H1 (cell line): ENCODE measurements around the gene ZNF358. TPM values are rescaled to one million over a fixed set of nuclear protein-coding genes. Genes with fewer than 3 reads are reported as not detected.

Source experiments
- CTCF ChIA-PET: fragments of 300-600 bp; sonication (Branson Sonifier 250); formaldehyde crosslinking; loops from one replicate; lab custom pipeline; 2021; ENCODE audit not compliant: partially characterized antibody; lab: Charles Lee
- POLR2A ChIA-PET: fragments of 300-600 bp; sonication (Branson Sonifier 250); formaldehyde crosslinking; loops from one replicate; lab custom pipeline; 2021; ENCODE audit warnings: inconsistent platforms; ENCODE audit not compliant: partially characterized antibody; lab: Charles Lee
- DNase-seq, 2 experiments: peaks; one replicate each; pipeline versions ENCODE4 v3.0.0 to v3.0.0-alpha.2; 2010 to 2022; ENCODE audit warnings: low spot score in 2 of 2, low read depth in 1 of 2, mixed read lengths in 1 of 2
- FAIRE-seq: peaks from 2 replicates; lab custom pipeline; 2011; peaks lifted over from hg19 to GRCh38; lab: Jason Lieb, UNC
- H2AFZ ChIP-seq: 2 replicates; pipeline ENCODE4 v1.8.1; 2012; ENCODE audit warnings: low read length, inconsistent platforms
- H2AK5ac ChIP-seq: 2 replicates; pipeline ENCODE4 v1.6.1; 2013; ENCODE audit warnings: low read depth, low read length
- H2BK120ac ChIP-seq: replicated peaks from 2 replicates; pipeline ENCODE3; 2013; ENCODE audit warnings: low read depth, low read length, inconsistent platforms
- H2BK12ac ChIP-seq: 2 replicates; pipeline ENCODE4 v1.6.1; 2013; ENCODE audit warnings: low read depth, low read length
- H2BK15ac ChIP-seq: 2 replicates; pipeline ENCODE4 v1.6.1; 2013; ENCODE audit warnings: low read length
- H2BK20ac ChIP-seq: 2 replicates; pipeline ENCODE4 v1.6.1; 2013; ENCODE audit warnings: low read length
- H2BK5ac ChIP-seq: 2 replicates; pipeline ENCODE4 v1.6.1; 2013; ENCODE audit warnings: low read depth, low read length
- H3K14ac ChIP-seq: 2 replicates; pipeline ENCODE4 v1.6.1; 2013; ENCODE audit warnings: inconsistent platforms; ENCODE audit not compliant: insufficient read length
- H3K18ac ChIP-seq: 2 replicates; pipeline ENCODE4 v1.6.1; 2013; ENCODE audit warnings: low read length; ENCODE audit errors: extremely low read depth
- H3K23ac ChIP-seq: 2 replicates; pipeline ENCODE4 v1.6.1; 2013; ENCODE audit warnings: inconsistent platforms; ENCODE audit not compliant: insufficient read length
- H3K23me2 ChIP-seq: 2 replicates; pipeline ENCODE4 v1.6.1; 2013; ENCODE audit warnings: low read depth, low read length
- H3K27ac ChIP-seq: 2 replicates; pipeline ENCODE4 v1.6.1; 2011; ENCODE audit warnings: low read depth, low read length, inconsistent platforms
- H3K27me3 ChIP-seq, 4 experiments: replicated peaks in 1 of 4; 1 replicate in 1 of 4; 2 replicates in 3 of 4; pipeline versions ENCODE4 v1.6.1 to v1.8.1; 2011 to 2013; ENCODE audit warnings: low read length in 3 of 4, mild to moderate bottlenecking in 3 of 4, inconsistent platforms in 2 of 4, mixed read lengths in 2 of 4, moderate library complexity in 1 of 4; ENCODE audit not compliant: control insufficient read depth in 3 of 4, insufficient read depth in 3 of 4; ENCODE audit errors: extremely low read depth in 1 of 4
- H3K36me3 ChIP-seq, 4 experiments: 2 replicates each; pipeline versions ENCODE4 v1.6.1 to v1.8.1; 2011 to 2013; ENCODE audit warnings: mild to moderate bottlenecking in 4 of 4, low read length in 3 of 4, moderate library complexity in 2 of 4, control low read depth in 1 of 4, inconsistent platforms in 1 of 4; ENCODE audit not compliant: insufficient read depth in 4 of 4, control insufficient read depth in 2 of 4
- H3K4ac ChIP-seq: replicated peaks from 2 replicates; pipeline ENCODE3; 2013; ENCODE audit warnings: low read length, low read depth, mixed read lengths, inconsistent platforms; ENCODE audit not compliant: insufficient read length
- H3K4me1 ChIP-seq, 4 experiments: replicated peaks in 1 of 4; 1 replicate in 1 of 4; 2 replicates in 3 of 4; pipeline versions ENCODE4 v1.6.1 to v1.8.1; 2011 to 2013; ENCODE audit warnings: low read length in 3 of 4, inconsistent platforms in 2 of 4, mixed read lengths in 1 of 4; ENCODE audit not compliant: insufficient read depth in 4 of 4, control insufficient read depth in 3 of 4
- H3K4me2 ChIP-seq, 2 experiments: 2 replicates each; pipeline versions ENCODE4 v1.6.1 to v1.8.1; 2011 to 2013; ENCODE audit warnings: low read depth in 2 of 2, low read length in 2 of 2, control low read depth in 1 of 2, inconsistent platforms in 1 of 2, mild to moderate bottlenecking in 1 of 2; ENCODE audit not compliant: insufficient read depth in 1 of 2
- H3K4me3 ChIP-seq, 4 experiments: fragments of 200-600, 300-600 bp in 1 of 4; sonication (generic), shearing (Covaris generic), sonication (Bioruptor Twin) in 1 of 4; 2 replicates each; pipeline versions ENCODE4 v1.5.1 to v1.8.1; 2011 to 2016; ENCODE audit warnings: low read length in 4 of 4, low read depth in 3 of 4, control low read depth in 2 of 4, inconsistent platforms in 2 of 4, mild to moderate bottlenecking in 2 of 4, mixed read lengths in 1 of 4, moderate library complexity in 1 of 4; ENCODE audit not compliant: insufficient read depth in 2 of 4; ENCODE audit errors: extremely low read depth in 1 of 4
- H3K56ac ChIP-seq: replicated peaks from 2 replicates; pipeline ENCODE3; 2013; ENCODE audit warnings: low read depth, mild to moderate bottlenecking, mixed read lengths, low read length, inconsistent platforms; ENCODE audit not compliant: insufficient read length
- H3K79me1 ChIP-seq: 2 replicates; pipeline ENCODE4 v1.6.1; 2013; ENCODE audit warnings: low read depth, low read length, control low read depth
- H3K79me2 ChIP-seq, 2 experiments: 2 replicates each; pipeline versions ENCODE4 v1.6.1 to v1.8.1; 2012 to 2013; ENCODE audit warnings: low read length in 2 of 2, mild to moderate bottlenecking in 2 of 2, inconsistent platforms in 1 of 2; ENCODE audit not compliant: insufficient read depth in 2 of 2, control insufficient read depth in 1 of 2
- H3K9ac ChIP-seq, 4 experiments: replicated peaks in 1 of 4; 1 replicate in 1 of 4; 2 replicates in 3 of 4; pipeline versions ENCODE4 v1.6.1 to v1.8.1; 2011 to 2013; ENCODE audit warnings: low read depth in 3 of 4, low read length in 3 of 4, control low read depth in 2 of 4, mild to moderate bottlenecking in 2 of 4, moderate library complexity in 2 of 4, inconsistent platforms in 1 of 4; ENCODE audit errors: extremely low read depth in 1 of 4
- H3K9me3 ChIP-seq, 2 experiments: 2 replicates each; pipeline versions ENCODE4 v1.6.1 to v1.8.1; 2012 to 2013; ENCODE audit warnings: mild to moderate bottlenecking in 2 of 2, moderate library complexity in 2 of 2, control low read depth in 1 of 2, inconsistent platforms in 1 of 2, low read depth in 1 of 2, low read length in 1 of 2, mixed read lengths in 1 of 2; ENCODE audit not compliant: insufficient read depth in 2 of 2
- H4K20me1 ChIP-seq, 2 experiments: replicated peaks in 1 of 2; 2 replicates each; pipeline versions ENCODE3 to v1.8.1; 2011 to 2013; ENCODE audit warnings: inconsistent platforms in 2 of 2, low read length in 2 of 2, mild to moderate bottlenecking in 1 of 2; ENCODE audit not compliant: insufficient read depth in 2 of 2, control insufficient read depth in 1 of 2
- H4K5ac ChIP-seq: 2 replicates; pipeline ENCODE4 v1.6.1; 2013; ENCODE audit warnings: low read length, low read depth, mixed read lengths, inconsistent platforms; ENCODE audit not compliant: insufficient read length
- H4K8ac ChIP-seq: 2 replicates; pipeline ENCODE4 v1.8.0; 2013; ENCODE audit warnings: mild to moderate bottlenecking, moderate library complexity, low read length, inconsistent platforms; ENCODE audit not compliant: insufficient read depth; ENCODE audit errors: extremely low read depth
- H4K91ac ChIP-seq: replicated peaks from 2 replicates; pipeline ENCODE3; 2013; ENCODE audit warnings: low read length, mixed read lengths, inconsistent platforms; ENCODE audit not compliant: insufficient read length
- CBX5 ChIP-seq: fragments of 300-800, 300-1000 bp; sonication (generic); IDR thresholded peaks from 2 replicates; pipeline ENCODE4 v1.7.1; 2016; ENCODE audit warnings: antibody characterized with exemption, low read length, low read depth
- GABPA ChIP-seq: IDR thresholded peaks from 2 replicates; pipeline ENCODE4 v1.6.1; 2011; ENCODE audit warnings: mild to moderate bottlenecking, low read length, moderate library complexity, borderline replicate concordance; ENCODE audit not compliant: insufficient read depth
- POLR2AphosphoS5 ChIP-seq: IDR thresholded peaks from 2 replicates; pipeline ENCODE4 v1.6.1; 2011; ENCODE audit warnings: low read depth, low read length
- SIRT6 ChIP-seq: IDR thresholded peaks from one replicate; pipeline ENCODE4 v1.7.1; 2012; ENCODE audit warnings: low read length, inconsistent platforms
- TAF7 ChIP-seq: optimal IDR thresholded peaks from 2 replicates; pipeline ENCODE3; 2011; ENCODE audit warnings: low read depth, mild to moderate bottlenecking, inconsistent platforms, low read length, moderate library complexity, borderline replicate concordance
- whole genome bisulfite sequencing, 2 experiments: shearing (Covaris generic) in 1 of 2; methylation state at CpG; one replicate each; pipeline versions ENCODE4 v1.1.6 to v1.1.7; 2013 to 2015; ENCODE audit warnings: low lambda C conversion rate in 2 of 2, mixed read lengths in 2 of 2, inconsistent platforms in 1 of 2, low coverage in 1 of 2, missing lambda C conversion rate in 1 of 2; ENCODE audit not compliant: insufficient replicate concordance in 2 of 2, insufficient coverage in 1 of 2, insufficient read length in 1 of 2; ENCODE audit errors: extremely low coverage in 1 of 2, missing lambda C conversion rate in 1 of 2; 5-methylcytosine and 5-hydroxymethylcytosine counted together
- polyA plus RNA-seq, 7 experiments: library from polyadenylated mRNA; depleted of rRNA in 3 of 7; stranded (reverse) in 5 of 7; unstranded in 2 of 7; fragments of >200 nt in 5 of 7; fragments of 200-250 nt in 2 of 7; gene quantifications; 1 replicate in 5 of 7; 2 replicates in 1 of 7; 4 replicates in 1 of 7; pipeline versions ENCODE4 v1.2.1 to v1.2.3, GENCODE V29; 2011 to 2013; ENCODE audit warnings: missing spikeins in 2 of 7, mixed read lengths in 2 of 7
- total RNA-seq: library from RNA; stranded (reverse); fragmentation: NEBNext Ultra II Directional; extraction: Animal tissue kit (Norgen Biotek cat#: 25700); gene quantifications from 2 replicates; pipeline ENCODE4 v1.2.1, GENCODE V29; 2021

ZNF358 gene
- total and polyA plus RNA-seq, 2 of the 8 experiments (the other 6 are each of a cell fraction or from before 2014, with no cell fraction given): 40.0 to 60.3 TPM

GRCh38 chr19:7471696-7472615 is 43.9 kb upstream of the ZNF358 start:
- no peak overlapping the region for H3K9ac ChIP-seq
- no peak overlapping the region for H3K4me3 ChIP-seq
- H4K8ac ChIP-seq: no peak overlapping the region
- 91% methylated on average over 42 of the region's 42 CpGs; no CpG with 5 or more reads in 1 of the 2 experiments for WGBS, 2 experiments
- no peak overlapping the region for H2BK120ac ChIP-seq
- H3K79me1 ChIP-seq: no peaks in the 10 kb centered on the region
- FAIRE-seq: no peak
- no peaks in the 10 kb centered on the region for H3K79me2 ChIP-seq
- H3K27me3 ChIP-seq: no peaks in the 10 kb centered on the region
- ChIA-PET CTCF (interaction anchor here (0.7 to 3.2 kb wide), 4 partner anchors 10 to 25 kb away, joined by 3 to 11 read pairs (median 4); a partner anchor contains a TSS), POLR2A (interaction anchor here (0.8 to 1.3 kb wide), 2 partner anchors 11 to 29 kb away, joined by 3 read pairs; no protein-coding TSS in a partner anchor)
- H3K23ac ChIP-seq: no peak overlapping the region
- H2BK12ac ChIP-seq: no peak overlapping the region
- H2BK15ac ChIP-seq: no peak overlapping the region
- peaks cover 0 to 19% (median 6%) of the 10 kb centered on the region in 4 experiments; a peak in 4 of 8 replicates for H3K36me3 ChIP-seq
- H3K27ac ChIP-seq: no peak overlapping the region
- no peak overlapping the region for H2AK5ac ChIP-seq
- no peak overlapping the region for H3K14ac ChIP-seq
- no peak overlapping the region for H3K56ac ChIP-seq
- H3K9me3 ChIP-seq: no peaks in the 10 kb centered on the region
- no peak for DNase-seq
- no peak overlapping the region for H2AFZ ChIP-seq
- peaks cover 0 to 4% of the 10 kb centered on the region in 2 experiments for H4K20me1 ChIP-seq
- no peak overlapping the region for H4K5ac ChIP-seq
- no peak overlapping the region for H2BK20ac ChIP-seq
- no peak overlapping the region for H3K4ac ChIP-seq
- no peak overlapping the region for H3K18ac ChIP-seq
- TF ChIP-seq CBX5 (no peak), GABPA (no peak), SIRT6 (no peak), TAF7 (no peak), POLR2AphosphoS5 (0 out of 2 replicates have a peak, but pooled peaks have one; percentile 20)
- H3K4me2 ChIP-seq: no peak overlapping the region
- no peaks in the 10 kb centered on the region; the same call in 1 of the 2 replicates for H3K23me2 ChIP-seq
- no peak overlapping the region for H2BK5ac ChIP-seq
- no peak overlapping the region for H4K91ac ChIP-seq
- H3K4me1 ChIP-seq: no peaks in the 10 kb centered on the region
